Activated CD4-positive, alpha-beta memory T cell treated with anti-CD3 and anti-CD28 coated beads, Interleukin-2, amount 10 ng/mL, durations not matched to agents 7 days and 5 days (primary cell): ENCODE data around the gene ACOXL. TPM values are rescaled to one million over a fixed set of nuclear protein-coding genes. Genes with fewer than 3 reads are reported as not detected.

ENCODE experiments used
- CTCF ChIA-PET: fragments of 350-600 bp; sonication (Branson Sonifier 250); formaldehyde crosslinking; loops from one replicate; lab custom pipeline; 2021; ENCODE audit warnings: antibody characterized with exemption, inconsistent platforms; lab: Charles Lee
- POLR2A ChIA-PET: fragments of 350-600 bp; sonication (Branson Sonifier 250); formaldehyde crosslinking; loops from one replicate; lab custom pipeline; 2021; ENCODE audit warnings: antibody characterized with exemption; lab: Charles Lee
- DNase-seq: peaks from one replicate; pipeline ENCODE4 v3.0.0-alpha.2; 2020
- H3K27ac Mint-ChIP-seq: one replicate; pipeline ENCODE4 v1.8.0; 2021; ENCODE audit warnings: mild to moderate bottlenecking, mixed read lengths
- H3K27me3 Mint-ChIP-seq: one replicate; pipeline ENCODE4 v1.8.0; 2021; ENCODE audit warnings: mixed read lengths
- H3K36me3 Mint-ChIP-seq: one replicate; pipeline ENCODE4 v1.8.0; 2021; ENCODE audit warnings: low read depth, mixed read lengths
- H3K4me1 Mint-ChIP-seq: one replicate; pipeline ENCODE4 v1.8.0; 2021; ENCODE audit warnings: mixed read lengths
- H3K4me3 Mint-ChIP-seq: one replicate; pipeline ENCODE4 v1.8.0; 2021; ENCODE audit warnings: mild to moderate bottlenecking, mixed read lengths
- H3K9me3 Mint-ChIP-seq: one replicate; pipeline ENCODE4 v1.8.0; 2021; ENCODE audit warnings: mixed read lengths
- total RNA-seq, 2 experiments: library from RNA; stranded (reverse); gene quantifications; one replicate each; pipeline ENCODE4 v1.2.3, GENCODE V29; 2021

ACOXL gene
- total RNA-seq, 2 experiments from 2014 or later = 0.18 to 0.30 TPM

DNA sequence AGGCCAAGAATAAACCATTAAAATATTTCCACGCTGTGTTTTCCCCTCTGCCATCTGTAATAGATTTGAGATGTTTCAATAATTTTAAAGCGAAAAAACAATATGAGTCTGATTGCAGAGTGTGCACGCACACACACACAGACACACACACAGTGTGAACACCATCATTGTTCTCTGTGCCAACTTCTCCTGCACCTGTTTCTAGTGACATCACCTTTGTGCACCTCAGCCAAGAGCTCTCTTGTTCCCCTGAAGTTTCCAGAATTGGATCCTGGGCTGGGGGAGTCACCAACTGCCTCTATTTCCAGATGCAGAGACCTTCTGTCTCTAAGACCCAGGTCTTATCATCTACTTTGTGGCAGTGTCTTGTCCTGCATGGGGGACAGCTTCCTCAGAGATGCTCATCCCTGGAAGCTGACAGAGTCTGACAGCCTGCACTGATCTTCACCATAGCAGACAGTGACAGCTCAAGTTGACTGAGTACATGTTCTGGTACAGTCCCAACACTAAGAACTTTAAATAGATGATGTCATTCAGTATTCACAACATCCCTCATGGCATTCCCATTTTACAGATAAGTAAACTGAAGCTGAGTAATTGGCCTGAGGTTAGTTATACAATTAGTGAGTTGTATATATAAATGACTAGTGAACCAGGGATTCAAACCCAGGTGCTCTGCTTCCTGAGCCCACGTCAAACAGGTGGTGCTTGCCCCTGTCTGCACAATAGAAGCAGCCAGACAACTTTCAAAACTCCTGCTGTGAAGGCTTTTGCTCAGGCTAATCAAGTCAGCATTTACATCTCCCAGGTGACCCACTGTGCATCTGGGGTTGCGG, 39.4 kb downstream of the ACOXL start:
- Mint-ChIP-seq H3K36me3 (no peaks in the 10 kb centered on the region), H3K4me3 (no peak overlapping the region), H3K4me1 (no peaks in the 10 kb centered on the region), H3K9me3 (no peaks in the 10 kb centered on the region), H3K27ac (no peak overlapping the region), H3K27me3 (peaks cover 43% of the 10 kb centered on the region)
- CTCF ChIA-PET = interaction anchor here (1.1 kb wide), 1 partner anchor 16 kb away, joined by 3 read pairs; no protein-coding TSS in a partner anchor
- no peak for DNase-seq
- POLR2A ChIA-PET = no interaction called here

GRCh38 chr2:110772383-110772755, 40.0 kb downstream of the ACOXL start:
- Mint-ChIP-seq H3K36me3 (no peaks in the 10 kb centered on the region), H3K27me3 (peaks cover 44% of the 10 kb centered on the region), H3K4me3 (no peak overlapping the region), H3K9me3 (no peaks in the 10 kb centered on the region), H3K27ac (no peak overlapping the region), H3K4me1 (no peaks in the 10 kb centered on the region)
- CTCF ChIA-PET = no interaction called here
- no peak for DNase-seq
- POLR2A ChIA-PET = no interaction called here

GRCh38 chr2:110773401-110773921, 41.1 kb downstream of the ACOXL start:
- H3K4me1 Mint-ChIP-seq = no peaks in the 10 kb centered on the region
- POLR2A ChIA-PET = no interaction called here
- no peak overlapping the region for H3K27ac Mint-ChIP-seq
- H3K4me3 Mint-ChIP-seq = no peak overlapping the region
- peaks cover 48% of the 10 kb centered on the region for H3K27me3 Mint-ChIP-seq
- no peaks in the 10 kb centered on the region for H3K36me3 Mint-ChIP-seq
- no peak for DNase-seq
- H3K9me3 Mint-ChIP-seq = no peaks in the 10 kb centered on the region
- CTCF ChIA-PET = no interaction called here

- ChIA-PET CTCF (no interaction called here), POLR2A (no interaction called here)
- H3K4me1 Mint-ChIP-seq = no peaks in the 10 kb centered on the region
- no peaks in the 10 kb centered on the region for H3K36me3 Mint-ChIP-seq
- H3K4me3 Mint-ChIP-seq = no peak overlapping the region
- H3K27me3 Mint-ChIP-seq = peaks cover 58% of the 10 kb centered on the region
- DNase-seq = no peak
- H3K27ac Mint-ChIP-seq = no peak overlapping the region
- H3K9me3 Mint-ChIP-seq = no peaks in the 10 kb centered on the region
Measured at GRCh38 chr2:110774701-110775100, 42.3 kb downstream of the ACOXL start.

- ChIA-PET CTCF (no interaction called here), POLR2A (no interaction called here)
- Mint-ChIP-seq H3K36me3 (no peaks in the 10 kb centered on the region), H3K27me3 (peaks cover 57% of the 10 kb centered on the region), H3K4me3 (no peak overlapping the region), H3K9me3 (no peaks in the 10 kb centered on the region), H3K4me1 (no peaks in the 10 kb centered on the region), H3K27ac (no peak overlapping the region)
- no peak for DNase-seq
Measured at GRCh38 chr2:110777531-110778311, 45.3 kb downstream of the ACOXL start.

- no peak overlapping the region for H3K27ac Mint-ChIP-seq
- no peaks in the 10 kb centered on the region for H3K36me3 Mint-ChIP-seq
- POLR2A ChIA-PET = interaction anchor here (0.6 kb wide), 1 partner anchor 10 kb away, joined by 3 read pairs; no protein-coding TSS in a partner anchor
- DNase-seq = no peak
- no peak overlapping the region for H3K4me3 Mint-ChIP-seq
- no peaks in the 10 kb centered on the region for H3K4me1 Mint-ChIP-seq
- CTCF ChIA-PET = no interaction called here
- H3K9me3 Mint-ChIP-seq = no peaks in the 10 kb centered on the region
- H3K27me3 Mint-ChIP-seq = peaks cover 64% of the 10 kb centered on the region
Measured at GRCh38 chr2:110780461-110780860, 48.1 kb downstream of the ACOXL start.

GRCh38 chr2:110783196-110783873, 51.0 kb downstream of the ACOXL start:
- ChIA-PET POLR2A (no interaction called here), CTCF (no interaction called here)
- Mint-ChIP-seq H3K36me3 (no peaks in the 10 kb centered on the region), H3K4me1 (no peaks in the 10 kb centered on the region), H3K4me3 (no peak overlapping the region), H3K9me3 (peaks cover 4% of the 10 kb centered on the region), H3K27ac (no peak overlapping the region), H3K27me3 (peaks cover 65% of the 10 kb centered on the region)
- no peak for DNase-seq

DNA sequence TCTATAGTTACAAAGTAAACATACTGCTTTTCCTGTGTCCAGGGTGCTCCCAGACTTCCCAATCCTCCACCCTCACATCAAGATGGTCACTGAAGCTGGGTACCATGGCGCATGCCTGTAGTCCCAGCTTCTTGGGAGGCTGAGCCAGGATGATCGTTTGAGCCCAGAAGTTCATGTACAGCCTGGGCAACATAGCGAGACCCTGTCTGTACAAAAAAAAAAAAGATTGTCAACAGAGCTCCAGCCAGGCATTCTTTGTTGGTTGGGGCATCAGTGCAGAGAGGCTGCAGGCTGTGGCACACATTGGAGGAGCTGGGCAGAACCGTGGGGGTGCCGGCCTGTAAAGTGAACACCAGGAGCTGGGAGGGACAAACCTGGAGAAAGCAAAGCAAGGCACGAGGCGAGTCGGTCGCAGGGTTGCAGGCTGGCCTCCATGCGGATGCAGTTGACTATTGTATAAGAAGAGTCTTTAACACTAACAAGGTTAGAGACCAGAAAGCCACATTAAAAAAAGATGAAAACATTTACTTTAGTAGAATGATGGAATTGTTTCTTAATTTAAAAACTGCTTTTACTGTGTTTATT, 51.8 kb downstream of the ACOXL start:
- ChIA-PET POLR2A (no interaction called here), CTCF (no interaction called here)
- H3K4me1 Mint-ChIP-seq = no peaks in the 10 kb centered on the region
- H3K36me3 Mint-ChIP-seq = no peaks in the 10 kb centered on the region
- peaks cover 4% of the 10 kb centered on the region for H3K9me3 Mint-ChIP-seq
- H3K27ac Mint-ChIP-seq = no peak overlapping the region
- H3K27me3 Mint-ChIP-seq = peaks cover 57% of the 10 kb centered on the region
- DNase-seq = no peak
- H3K4me3 Mint-ChIP-seq = no peak overlapping the region

- peaks cover 54% of the 10 kb centered on the region for H3K27me3 Mint-ChIP-seq
- POLR2A ChIA-PET = no interaction called here
- CTCF ChIA-PET = no interaction called here
- H3K4me3 Mint-ChIP-seq = no peak overlapping the region
- no peaks in the 10 kb centered on the region for H3K36me3 Mint-ChIP-seq
- H3K27ac Mint-ChIP-seq = no peak overlapping the region
- peaks cover 4% of the 10 kb centered on the region for H3K9me3 Mint-ChIP-seq
- no peaks in the 10 kb centered on the region for H3K4me1 Mint-ChIP-seq
- no peak for DNase-seq
Measured at GRCh38 chr2:110785439-110785838, 53.1 kb downstream of the ACOXL start.

DNA sequence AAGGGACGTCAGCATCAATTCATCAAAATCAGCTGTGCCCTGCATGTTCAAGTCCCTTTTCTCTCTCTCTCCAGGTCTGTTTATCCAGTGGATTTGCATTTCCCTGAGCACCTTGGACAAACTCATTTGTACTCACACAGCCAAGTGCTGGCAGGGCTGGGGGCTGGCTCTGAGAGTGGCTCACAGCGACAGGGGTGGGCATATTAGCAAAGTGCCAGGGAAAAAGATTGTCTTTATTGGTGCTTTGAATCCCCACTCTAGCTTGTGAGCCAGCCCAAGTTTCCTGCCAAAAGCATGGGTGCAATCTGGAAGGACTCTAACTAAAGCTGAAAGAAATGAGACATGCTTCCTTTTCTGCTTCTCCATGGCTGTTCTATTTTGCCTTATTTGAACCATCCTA, 56.6 kb downstream of the ACOXL start:
- ChIA-PET POLR2A (no interaction called here), CTCF (no interaction called here)
- no peak overlapping the region for H3K27ac Mint-ChIP-seq
- H3K4me1 Mint-ChIP-seq = peaks cover 4% of the 10 kb centered on the region
- H3K27me3 Mint-ChIP-seq = peaks cover 60% of the 10 kb centered on the region
- H3K9me3 Mint-ChIP-seq = peaks cover 4% of the 10 kb centered on the region
- H3K36me3 Mint-ChIP-seq = no peaks in the 10 kb centered on the region
- no peak for DNase-seq
- no peak overlapping the region for H3K4me3 Mint-ChIP-seq

GRCh38 chr2:110789706-110790105, 57.3 kb downstream of the ACOXL start:
- Mint-ChIP-seq H3K27ac (no peak overlapping the region), H3K27me3 (peaks cover 64% of the 10 kb centered on the region), H3K9me3 (peaks cover 4% of the 10 kb centered on the region), H3K4me3 (no peak overlapping the region), H3K4me1 (peaks cover 4% of the 10 kb centered on the region), H3K36me3 (no peaks in the 10 kb centered on the region)
- ChIA-PET CTCF (no interaction called here), POLR2A (no interaction called here)
- no peak for DNase-seq

DNA sequence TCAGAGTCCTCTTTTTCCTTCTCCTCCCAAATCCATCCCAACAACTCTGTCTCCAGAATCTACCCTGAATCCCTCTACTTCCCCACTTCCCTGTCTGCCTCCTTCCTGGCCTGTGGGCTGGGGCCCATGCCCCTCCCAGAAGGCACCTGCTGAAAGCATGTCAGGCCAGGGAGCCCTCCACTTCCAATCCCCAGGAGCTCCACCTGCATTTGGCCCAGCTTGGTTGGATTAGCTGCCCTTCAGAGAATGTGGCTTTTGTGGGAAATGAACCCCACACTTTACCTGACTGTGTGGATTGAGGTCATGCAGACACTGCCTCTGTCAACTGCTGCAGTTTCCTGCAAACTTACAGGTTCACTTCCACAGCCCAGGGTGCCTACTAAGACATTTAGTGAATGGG, 58.5 kb downstream of the ACOXL start:
- Mint-ChIP-seq H3K4me1 (peaks cover 4% of the 10 kb centered on the region), H3K4me3 (no peak overlapping the region), H3K27ac (no peak overlapping the region), H3K36me3 (no peaks in the 10 kb centered on the region), H3K27me3 (peaks cover 67% of the 10 kb centered on the region), H3K9me3 (peaks cover under 1% of the 10 kb centered on the region)
- ChIA-PET CTCF (no interaction called here), POLR2A (interaction anchor here (0.8 kb wide), 1 partner anchor 9 kb away, joined by 4 read pairs; no protein-coding TSS in a partner anchor)
- no peak for DNase-seq
